ENCODE results near the gene COX8A. TPM values are rescaled to one million over a fixed set of nuclear protein-coding genes. Genes with fewer than 3 reads are reported as not detected.

The COX8A gene
- total and polyA plus RNA-seq, 2 of the 8 experiments (the other 6 are each of a cell fraction or from before 2014, with no cell fraction given): 365 to 1,720 TPM

Small RNAs within 50 kb of the gene (small RNA-seq; reads per million reads assigned to genes)
- gene RNU6-45P (ENCODE audit: insufficient read depth): not detected

Other genes with a start within 250 kb of the COX8A start
- 33.8 and 34.0 TPM in 2 replicates for gene ZFTA, start 205.8 kb upstream of the COX8A start, total RNA-seq (2021; fragmentation: NEBNext Ultra II Directional; extraction: Animal tissue kit (Norgen Biotek cat#: 25700))
- 9.5 and 15.4 TPM in 2 replicates for gene ZFTA, start 205.8 kb upstream of the COX8A start, polyA plus RNA-seq (2011; rRNA removed)
- 99.7 and 104 TPM in 2 replicates for gene SPINDOC, start 161.2 kb upstream of the COX8A start, total RNA-seq (2021; fragmentation: NEBNext Ultra II Directional; extraction: Animal tissue kit (Norgen Biotek cat#: 25700))
- 78.7 and 112 TPM in 2 replicates for gene SPINDOC, start 161.2 kb upstream of the COX8A start, polyA plus RNA-seq (2011; rRNA removed)
- 56.5 and 58.5 TPM in 2 replicates for gene MARK2, start 135.5 kb upstream of the COX8A start, total RNA-seq (2021; fragmentation: NEBNext Ultra II Directional; extraction: Animal tissue kit (Norgen Biotek cat#: 25700))
- gene MARK2, start 135.5 kb upstream of the COX8A start, polyA plus RNA-seq (2011; rRNA removed): 19.3 and 24.4 TPM in 2 replicates
- gene RCOR2, start 57.5 kb upstream of the COX8A start, total RNA-seq (2021; fragmentation: NEBNext Ultra II Directional; extraction: Animal tissue kit (Norgen Biotek cat#: 25700)): 78.0 and 80.1 TPM in 2 replicates
- gene RCOR2, start 57.5 kb upstream of the COX8A start, polyA plus RNA-seq (2011; rRNA removed): 54.6 and 75.9 TPM in 2 replicates
- gene NAA40, start 35.6 kb upstream of the COX8A start, total RNA-seq (2021; fragmentation: NEBNext Ultra II Directional; extraction: Animal tissue kit (Norgen Biotek cat#: 25700)): 31.1 and 34.1 TPM in 2 replicates
- 20.0 and 23.7 TPM in 2 replicates for gene NAA40, start 35.6 kb upstream of the COX8A start, polyA plus RNA-seq (2011; rRNA removed)
- gene OTUB1, start 11.8 kb downstream of the COX8A start, total RNA-seq (2021; fragmentation: NEBNext Ultra II Directional; extraction: Animal tissue kit (Norgen Biotek cat#: 25700)): 110 and 112 TPM in 2 replicates
- gene OTUB1, start 11.8 kb downstream of the COX8A start, polyA plus RNA-seq (2011; rRNA removed): 274 and 348 TPM in 2 replicates
- gene FLRT1, start 61.3 kb downstream of the COX8A start, total RNA-seq (2021; fragmentation: NEBNext Ultra II Directional; extraction: Animal tissue kit (Norgen Biotek cat#: 25700)): 0.28 and 0.42 TPM in 2 replicates
- gene FLRT1, start 61.3 kb downstream of the COX8A start, polyA plus RNA-seq (2011; rRNA removed): 0.14 and 0.20 TPM in 2 replicates
- 19.5 and 19.6 TPM in 2 replicates for gene MACROD1, start 191.5 kb downstream of the COX8A start, total RNA-seq (2021; fragmentation: NEBNext Ultra II Directional; extraction: Animal tissue kit (Norgen Biotek cat#: 25700))
- gene MACROD1, start 191.5 kb downstream of the COX8A start, polyA plus RNA-seq (2011; rRNA removed): 34.1 and 107 TPM in 2 replicates
- gene STIP1, start 211.6 kb downstream of the COX8A start, total RNA-seq (2021; fragmentation: NEBNext Ultra II Directional; extraction: Animal tissue kit (Norgen Biotek cat#: 25700)): 316 and 329 TPM in 2 replicates
- 140 and 151 TPM in 2 replicates for gene STIP1, start 211.6 kb downstream of the COX8A start, polyA plus RNA-seq (2011; rRNA removed)
- gene FERMT3, start 232.1 kb downstream of the COX8A start, total RNA-seq (2021; fragmentation: NEBNext Ultra II Directional; extraction: Animal tissue kit (Norgen Biotek cat#: 25700)): 1.4 and 2.7 TPM in 2 replicates
- gene FERMT3, start 232.1 kb downstream of the COX8A start, polyA plus RNA-seq (2011; rRNA removed): 3.7 and 5.9 TPM in 2 replicates